NCI-H69 (cell line): ENCODE results near the gene HPRT1.
"Not testable (repeated sequence)": the region's sequence is repeated elsewhere in the genome, so short reads cannot be mapped to it uniquely, and the experiment has no call there.

ENCODE experiments used
- DNase-seq: peaks from one replicate; lab custom pipeline; 2025; lab: John Stamatoyannopoulos, UW

HPRT1 gene, protein sequence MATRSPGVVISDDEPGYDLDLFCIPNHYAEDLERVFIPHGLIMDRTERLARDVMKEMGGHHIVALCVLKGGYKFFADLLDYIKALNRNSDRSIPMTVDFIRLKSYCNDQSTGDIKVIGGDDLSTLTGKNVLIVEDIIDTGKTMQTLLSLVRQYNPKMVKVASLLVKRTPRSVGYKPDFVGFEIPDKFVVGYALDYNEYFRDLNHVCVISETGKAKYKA

DNA sequence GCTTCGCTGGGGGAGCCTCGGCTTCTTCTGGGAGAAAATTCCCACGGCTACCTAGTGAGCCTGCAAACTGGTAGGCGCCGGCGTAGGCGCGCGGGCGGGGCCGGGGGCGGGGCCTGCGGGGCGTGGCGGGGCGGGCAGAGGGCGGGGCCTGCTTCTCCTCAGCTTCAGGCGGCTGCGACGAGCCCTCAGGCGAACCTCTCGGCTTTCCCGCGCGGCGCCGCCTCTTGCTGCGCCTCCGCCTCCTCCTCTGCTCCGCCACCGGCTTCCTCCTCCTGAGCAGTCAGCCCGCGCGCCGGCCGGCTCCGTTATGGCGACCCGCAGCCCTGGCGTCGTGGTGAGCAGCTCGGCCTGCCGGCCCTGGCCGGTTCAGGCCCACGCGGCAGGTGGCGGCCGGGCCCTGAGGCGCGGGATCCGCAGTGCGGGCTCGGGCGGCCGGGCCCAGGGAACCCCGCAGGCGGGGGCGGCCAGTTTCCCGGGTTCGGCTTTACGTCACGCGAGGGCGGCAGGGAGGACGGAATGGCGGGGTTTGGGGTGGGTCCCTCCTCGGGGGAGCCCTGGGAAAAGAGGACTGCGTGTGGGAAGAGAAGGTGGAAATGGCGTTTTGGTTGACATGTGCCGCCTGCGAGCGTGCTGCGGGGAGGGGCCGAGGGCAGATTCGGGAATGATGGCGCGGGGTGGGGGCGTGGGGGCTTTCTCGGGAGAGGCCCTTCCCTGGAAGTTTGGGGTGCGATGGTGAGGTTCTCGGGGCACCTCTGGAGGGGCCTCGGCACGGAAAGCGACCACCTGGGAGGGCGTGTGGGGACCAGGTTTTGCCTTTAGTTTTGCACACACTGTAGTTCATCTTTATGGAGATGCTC lies at the start of gene HPRT1:
Gene HPRT1 (plus strand): TSS at position 161 of the 857 bp plus-strand sequence. CDS start 147 bp downstream, at position 308.
- peak; percentile 90 for DNase-seq

- no peak for DNase-seq
Observed at GRCh38 chrX:134416087-134416486, 43.9 kb upstream of the HPRT1 start.

- no peak for DNase-seq
Observed at GRCh38 chrX:134418317-134419113, 41.5 kb upstream of the HPRT1 start.

- no peak for DNase-seq
Observed at GRCh38 chrX:134419784-134420183, 40.2 kb upstream of the HPRT1 start.

DNA sequence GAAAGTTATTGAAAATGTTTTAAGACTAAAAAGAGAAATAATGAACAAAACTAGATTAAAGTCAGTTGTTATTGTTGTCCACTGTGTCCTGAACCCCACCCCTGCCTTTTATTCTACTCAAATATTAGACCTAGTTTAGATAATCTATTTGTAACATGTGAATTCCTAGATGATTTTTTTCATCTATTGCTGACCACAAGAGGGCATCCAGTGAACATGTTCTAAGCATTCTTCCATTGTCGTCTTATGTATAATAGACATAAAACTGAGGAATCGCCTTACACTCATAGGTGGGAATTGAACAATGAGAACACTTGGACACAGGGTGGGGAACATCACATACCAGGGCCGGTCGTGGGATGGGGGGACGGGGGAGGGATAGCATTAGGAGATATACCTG lies 36.4 kb upstream of the HPRT1 start:
- DNase-seq: peak; percentile 27

DNA sequence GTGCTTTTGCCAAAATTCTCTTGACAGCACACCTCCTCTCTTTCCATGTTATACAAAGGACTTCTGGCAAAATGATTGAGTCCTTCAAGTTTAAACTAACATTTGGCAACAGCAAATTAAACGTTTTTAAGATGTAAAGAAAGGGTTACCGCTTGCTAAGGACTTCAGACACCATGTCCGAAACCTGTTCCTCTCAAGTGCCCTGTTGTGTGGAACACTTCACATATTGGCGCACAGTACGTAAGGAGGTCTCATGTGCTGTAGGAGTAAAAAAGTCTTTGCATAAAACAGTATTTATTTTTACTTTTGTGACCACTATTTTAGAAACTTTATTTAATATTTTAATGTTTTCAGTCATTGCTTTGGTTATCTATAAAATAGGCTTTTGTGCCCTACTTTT lies 33.7 kb upstream of the HPRT1 start:
- no peak for DNase-seq

GRCh38 chrX:134431894-134432293 lies 28.1 kb upstream of the HPRT1 start:
- no peak for DNase-seq

- no peak for DNase-seq
Observed at GRCh38 chrX:134435894-134436293, 24.1 kb upstream of the HPRT1 start.

DNA sequence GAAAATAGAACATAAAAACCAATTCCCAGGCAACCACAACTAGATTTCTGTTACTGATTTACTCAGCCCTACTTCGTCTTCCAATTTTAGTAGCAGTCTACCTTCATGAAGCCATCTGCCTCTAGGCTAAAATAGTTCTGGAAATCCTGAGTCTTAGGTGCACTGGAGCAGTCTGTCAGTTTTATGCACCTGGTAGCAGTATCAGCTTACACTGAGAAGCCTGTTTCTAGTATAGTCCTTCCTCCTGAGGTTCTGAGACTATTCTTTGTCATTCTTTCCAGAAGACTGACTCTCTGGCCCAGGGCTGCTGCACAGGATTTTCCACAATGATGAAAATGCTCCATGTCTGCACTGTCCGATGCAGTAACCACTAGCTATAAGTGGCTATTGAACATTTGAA lies 16.9 kb upstream of the HPRT1 start:
- DNase-seq: peak; percentile 36

- DNase-seq: no peak
Observed at GRCh38 chrX:134443461-134443860, 16.5 kb upstream of the HPRT1 start.

DNA sequence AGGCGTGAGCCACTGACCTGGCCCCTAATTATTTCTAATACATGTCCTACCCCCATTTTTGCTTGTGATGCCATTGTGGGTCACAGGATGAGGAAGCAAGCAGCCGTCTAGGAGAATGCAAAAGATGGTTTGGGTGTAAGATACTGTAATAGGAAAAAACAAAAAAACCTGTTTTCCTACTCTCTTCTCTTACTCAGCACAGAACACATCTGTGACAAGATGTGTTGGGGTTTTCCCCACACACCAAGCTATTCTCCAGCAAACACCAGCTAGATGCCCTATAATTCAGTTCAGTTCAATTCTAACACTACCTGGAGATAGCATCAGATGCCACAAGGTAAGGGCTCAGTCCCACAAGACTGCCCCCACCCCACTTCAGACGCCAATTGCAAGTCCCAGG lies 15.3 kb upstream of the HPRT1 start:
- DNase-seq: no peak

- no peak for DNase-seq
Observed at GRCh38 chrX:134452596-134452995, 7.4 kb upstream of the HPRT1 start.

GRCh38 chrX:134453631-134454030 lies 6.3 kb upstream of the HPRT1 start:
- no peak for DNase-seq

DNA sequence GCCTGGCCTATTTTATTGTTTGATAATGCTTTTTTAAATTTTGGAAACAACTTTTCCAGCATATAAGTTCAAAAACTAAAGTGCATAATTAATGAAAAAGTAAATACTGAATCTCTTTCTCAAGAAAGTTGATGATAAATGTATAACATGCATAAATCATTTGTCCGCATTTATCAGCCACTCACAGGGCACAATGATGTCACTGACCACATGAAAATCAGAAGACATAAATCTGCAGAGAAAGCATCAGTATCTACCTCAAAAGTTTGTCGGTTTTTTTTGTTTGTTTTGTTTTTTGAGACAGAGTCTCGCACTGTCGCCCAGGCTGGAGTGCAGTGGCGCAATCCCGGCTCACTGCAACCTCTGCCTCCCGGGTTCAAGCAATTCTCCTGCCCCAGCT lies 5.5 kb upstream of the HPRT1 start:
- no peak for DNase-seq

DNA sequence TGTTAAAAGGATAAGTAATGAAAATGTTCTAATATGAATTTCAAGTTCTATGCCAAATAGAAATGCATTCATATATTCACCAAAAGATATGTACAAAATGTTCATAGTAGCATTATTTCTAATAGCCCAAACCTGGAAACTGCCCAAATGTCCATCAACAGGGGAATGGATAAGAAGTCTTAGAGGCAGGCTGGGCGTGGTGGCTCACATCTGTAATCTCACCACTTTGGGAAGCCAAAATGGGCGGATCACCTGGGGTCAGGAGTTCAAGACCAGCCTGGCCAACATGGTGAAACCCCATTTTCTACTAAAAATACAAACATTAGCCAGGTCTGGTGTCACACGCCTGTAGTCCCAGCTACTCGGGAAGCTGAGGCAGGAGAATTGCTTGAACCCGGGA lies 2.3 kb upstream of the HPRT1 start:
- DNase-seq: no peak

GRCh38 chrX:134459683-134460004 lies 321 bp upstream of the HPRT1 start:
- DNase-seq: no peak

DNA sequence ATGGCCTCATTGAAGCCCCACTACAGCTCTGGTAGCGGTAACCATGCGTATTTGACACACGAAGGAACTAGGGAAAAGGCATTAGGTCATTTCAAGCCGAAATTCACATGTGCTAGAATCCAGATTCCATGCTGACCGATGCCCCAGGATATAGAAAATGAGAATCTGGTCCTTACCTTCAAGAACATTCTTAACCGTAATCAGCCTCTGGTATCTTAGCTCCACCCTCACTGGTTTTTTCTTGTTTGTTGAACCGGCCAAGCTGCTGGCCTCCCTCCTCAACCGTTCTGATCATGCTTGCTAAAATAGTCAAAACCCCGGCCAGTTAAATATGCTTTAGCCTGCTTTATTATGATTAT lies 876 bp downstream of the HPRT1 start:
- peak; percentile 45 for DNase-seq

GRCh38 chrX:134461437-134461836 lies 1.5 kb downstream of the HPRT1 start:
- peak; percentile 70 for DNase-seq

- DNase-seq: no peak
Observed at GRCh38 chrX:134462927-134463326, 3.0 kb downstream of the HPRT1 start.

DNA sequence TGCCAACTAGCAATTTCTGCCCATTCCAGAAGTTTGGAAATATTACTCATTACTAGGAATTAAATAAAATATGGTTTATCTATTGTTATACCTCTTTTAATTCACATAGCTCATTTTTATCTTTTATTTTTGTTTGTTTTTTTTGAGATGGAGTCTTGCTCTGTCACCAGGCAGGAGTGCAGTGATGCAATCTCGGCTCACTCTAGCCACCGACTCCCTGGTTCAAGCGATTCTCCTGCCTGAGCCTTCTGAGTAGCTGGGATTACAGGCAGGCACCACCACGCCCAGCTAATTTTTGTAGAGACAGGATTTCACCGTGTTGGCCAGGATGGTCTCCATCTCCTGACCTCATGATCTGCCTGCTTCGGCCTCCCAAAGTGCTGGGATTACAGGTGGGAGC lies 4.5 kb downstream of the HPRT1 start:
- DNase-seq: not testable (repeated sequence)

GRCh38 chrX:134469486-134469885 lies 9.5 kb downstream of the HPRT1 start:
- DNase-seq: no peak

DNA sequence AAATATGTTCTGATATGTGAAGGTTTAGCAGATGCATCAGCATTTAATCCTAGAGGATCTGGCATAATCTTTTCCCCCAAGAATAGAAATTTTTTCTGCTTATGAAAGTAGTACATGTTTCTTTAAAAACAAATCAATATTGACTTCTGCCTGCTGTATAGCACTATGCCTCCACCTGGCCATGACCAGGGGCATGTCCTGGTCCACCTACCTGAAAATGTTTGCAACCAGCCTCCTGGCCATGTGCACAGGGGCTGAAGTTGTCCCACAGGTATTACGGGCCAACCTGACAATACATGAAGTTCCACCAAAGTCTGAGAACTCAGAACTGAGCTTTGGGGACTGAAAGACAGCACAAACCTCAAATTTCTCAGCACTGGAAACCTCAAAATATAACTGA lies 10.0 kb downstream of the HPRT1 start:
- no peak for DNase-seq

DNA sequence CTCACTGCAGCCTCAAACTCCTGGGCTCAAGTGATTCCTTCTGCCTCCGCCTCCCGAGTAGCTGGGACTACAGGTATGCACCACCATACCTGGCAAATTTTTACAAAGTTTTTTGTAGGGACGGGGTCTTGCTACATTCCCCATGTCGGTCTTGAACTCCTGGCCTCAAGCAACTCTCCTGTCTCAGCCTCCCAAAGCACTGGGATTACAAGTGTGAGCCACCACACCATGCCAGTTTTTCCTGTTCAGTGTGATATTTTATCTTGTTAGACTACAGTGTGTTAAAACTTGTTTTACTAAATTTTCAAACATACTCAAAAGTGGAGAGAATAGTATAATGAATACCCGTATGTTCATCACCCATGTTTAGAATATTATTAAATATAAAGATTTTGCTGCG lies 12.1 kb downstream of the HPRT1 start:
- no peak for DNase-seq
